HepG2 (cell line): ENCODE measurements around the gene CD7. TPM values are rescaled to one million over a fixed set of nuclear protein-coding genes. Genes with fewer than 3 reads are reported as not detected.

Experiments used
- AGO1 ChIP-seq: fragments of 200-400 bp; formaldehyde crosslinking; IDR thresholded peaks from 2 replicates; pipeline ENCODE4 v1.6.1; 2017; ENCODE audit warnings: mild to moderate bottlenecking, low read depth, low read length, moderate library complexity; ENCODE audit not compliant: poor library complexity, severe bottlenecking
- HMGXB3 ChIP-seq: sonication (generic); formaldehyde crosslinking; IDR thresholded peaks from 2 replicates; pipeline ENCODE4 v1.4.0; 2020; ENCODE audit warnings: missing genetic modification reagents, borderline replicate concordance
- IRF2 ChIP-seq: IDR thresholded peaks from 2 replicates; pipeline ENCODE4 v1.6.1; 2018; ENCODE audit warnings: missing genetic modification reagents, missing compliant biosample characterization
- KDM2A ChIP-seq: sonication (generic); formaldehyde crosslinking; IDR thresholded peaks from 2 replicates; pipeline ENCODE4 v1.4.0; 2020; ENCODE audit warnings: low read depth, missing genetic modification reagents, borderline replicate concordance
- PATZ1 ChIP-seq: sonication (generic); formaldehyde crosslinking; IDR thresholded peaks from 2 replicates; pipeline ENCODE4 v1.4.0; 2020; ENCODE audit warnings: missing genetic modification reagents
- SAP130 ChIP-seq: IDR thresholded peaks from 2 replicates; pipeline ENCODE4 v1.6.1; 2016; ENCODE audit warnings: low read depth
- SOX13 ChIP-seq, 3 experiments: fragments of 450-650 bp in 1 of 3; sonication (generic) in 1 of 3; formaldehyde crosslinking in 1 of 3; IDR thresholded peaks in 2 of 3; conservative IDR thresholded peaks in 1 of 3; 2 replicates each; pipeline versions ENCODE4 v1.5.0 to v1.6.1; 2016 to 2020; ENCODE audit warnings: antibody characterized with exemption in 1 of 3, mild to moderate bottlenecking in 1 of 3, missing compliant biosample characterization in 1 of 3, missing genetic modification reagents in 1 of 3, moderate library complexity in 1 of 3
- ZBTB34 ChIP-seq: sonication (generic); formaldehyde crosslinking; IDR thresholded peaks from 2 replicates; pipeline ENCODE4 v1.8.0; 2022; ENCODE audit warnings: mild to moderate bottlenecking, missing genetic modification reagents
- ZNF205 ChIP-seq: IDR thresholded peaks from 2 replicates; pipeline ENCODE4 v1.6.1; 2018; ENCODE audit warnings: missing biosample characterization, missing genetic modification reagents
- ZNF598 ChIP-seq: sonication (generic); formaldehyde crosslinking; IDR thresholded peaks from 2 replicates; pipeline ENCODE4 v1.5.1; 2020; ENCODE audit warnings: mild to moderate bottlenecking, missing genetic modification reagents, borderline replicate concordance
- ZNF878 ChIP-seq: sonication (generic); formaldehyde crosslinking; IDR thresholded peaks from 2 replicates; pipeline ENCODE4 v1.8.1; 2023; ENCODE audit warnings: mild to moderate bottlenecking, missing genetic modification reagents, moderate library complexity
- ZSCAN20 ChIP-seq: sonication (generic); formaldehyde crosslinking; IDR thresholded peaks from 2 replicates; pipeline ENCODE4 v1.4.0; 2020; ENCODE audit warnings: missing genetic modification reagents, mild to moderate bottlenecking, borderline replicate concordance
- polyA plus RNA-seq, 8 experiments: library from polyadenylated mRNA; depleted of rRNA in 3 of 8; stranded (reverse) in 7 of 8; unstranded in 1 of 8; fragments of >200 nt; fragmentation: Illumina TruSeq in 4 of 8; extraction: Trizol in 4 of 8; gene quantifications; 2 replicates each; pipeline versions ENCODE4 v1.2.1 to v1.2.3, GENCODE V29; 2011 to 2016; ENCODE audit warnings: low read depth in 4 of 8, missing spikeins in 1 of 8, mixed read lengths in 1 of 8; ENCODE audit not compliant: insufficient read depth in 1 of 8
- total RNA-seq, 5 experiments: library from RNA; depleted of rRNA; stranded (reverse); fragments of >200 nt; fragmentation: Illumina TruSeq; extraction: Trizol; gene quantifications; 2 replicates each; pipeline ENCODE4 v1.2.3, GENCODE V29; 2016; ENCODE audit warnings: low read depth in 1 of 5
- TF ChIP-seq, protein P1 (sequence below): sonication (generic); formaldehyde crosslinking; conservative IDR thresholded peaks from 2 replicates; pipeline ENCODE4 v1.4.0; 2020; ENCODE audit warnings: mild to moderate bottlenecking, missing genetic modification reagents, moderate library complexity
- TF ChIP-seq, protein P2 (sequence below): sonication (generic); formaldehyde crosslinking; IDR thresholded peaks from 2 replicates; pipeline ENCODE4 v1.4.0; 2020; ENCODE audit warnings: missing genetic modification reagents

CD7 gene
- total and polyA plus RNA-seq, 2 of the 13 experiments (the other 11 are each of a cell fraction or from before 2014, with no cell fraction given) = 67.6 to 76.4 TPM

DNA sequence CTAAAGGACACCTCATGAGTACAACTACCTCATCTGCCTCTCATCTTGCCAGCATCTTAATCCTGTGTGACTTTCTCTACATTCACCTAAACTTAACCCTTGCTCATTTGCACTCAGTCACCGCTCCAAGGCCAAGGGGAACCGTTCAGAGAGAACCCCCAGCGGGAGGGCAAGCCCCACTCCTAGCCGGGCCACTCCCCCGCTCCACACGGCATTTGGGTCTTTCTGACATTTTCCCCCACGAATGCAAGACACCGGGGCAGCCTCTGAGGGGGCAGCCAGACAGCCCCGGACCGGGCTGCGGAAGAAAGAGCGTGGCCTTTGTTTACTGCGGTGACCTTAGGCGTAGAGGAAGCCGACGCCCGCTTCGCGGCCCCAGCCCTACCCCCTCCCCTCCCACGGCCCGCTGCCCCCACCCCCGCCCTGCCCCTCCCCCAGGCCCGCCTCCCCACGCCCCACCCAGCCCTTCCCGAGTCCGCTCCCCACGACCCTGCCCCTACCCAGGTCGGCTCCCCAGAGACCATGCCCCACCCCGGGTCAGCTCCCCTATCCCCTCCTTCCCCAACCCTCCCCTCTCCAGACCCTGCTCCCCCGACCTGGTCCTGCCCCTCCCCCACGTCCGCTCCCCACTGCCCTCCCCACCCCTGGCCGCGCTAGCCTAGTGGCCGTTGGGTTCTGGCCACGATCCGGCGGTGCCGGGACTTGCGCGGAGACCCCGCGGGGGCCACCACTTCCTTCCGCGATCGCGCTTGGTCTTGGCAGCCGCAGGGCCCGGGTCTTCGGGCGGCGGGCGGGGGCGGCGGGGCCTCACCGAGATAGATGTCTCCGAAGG lies 44.7 kb downstream of the CD7 start (continued):
- TF ChIP-seq SOX13 (IDR thresholded peaks at IDR 0.05) = no peak
- TF ChIP-seq SOX13 (CRISPR knock-in tag; conservative IDR thresholded peaks at IDR 0.05 in 1 of 2, IDR thresholded peaks at IDR 0.05 in 1 of 2) = peak in 1 of 2 experiments; percentile 66; a peak in 1 of 4 replicates
- TF ChIP-seq, protein P1, sequence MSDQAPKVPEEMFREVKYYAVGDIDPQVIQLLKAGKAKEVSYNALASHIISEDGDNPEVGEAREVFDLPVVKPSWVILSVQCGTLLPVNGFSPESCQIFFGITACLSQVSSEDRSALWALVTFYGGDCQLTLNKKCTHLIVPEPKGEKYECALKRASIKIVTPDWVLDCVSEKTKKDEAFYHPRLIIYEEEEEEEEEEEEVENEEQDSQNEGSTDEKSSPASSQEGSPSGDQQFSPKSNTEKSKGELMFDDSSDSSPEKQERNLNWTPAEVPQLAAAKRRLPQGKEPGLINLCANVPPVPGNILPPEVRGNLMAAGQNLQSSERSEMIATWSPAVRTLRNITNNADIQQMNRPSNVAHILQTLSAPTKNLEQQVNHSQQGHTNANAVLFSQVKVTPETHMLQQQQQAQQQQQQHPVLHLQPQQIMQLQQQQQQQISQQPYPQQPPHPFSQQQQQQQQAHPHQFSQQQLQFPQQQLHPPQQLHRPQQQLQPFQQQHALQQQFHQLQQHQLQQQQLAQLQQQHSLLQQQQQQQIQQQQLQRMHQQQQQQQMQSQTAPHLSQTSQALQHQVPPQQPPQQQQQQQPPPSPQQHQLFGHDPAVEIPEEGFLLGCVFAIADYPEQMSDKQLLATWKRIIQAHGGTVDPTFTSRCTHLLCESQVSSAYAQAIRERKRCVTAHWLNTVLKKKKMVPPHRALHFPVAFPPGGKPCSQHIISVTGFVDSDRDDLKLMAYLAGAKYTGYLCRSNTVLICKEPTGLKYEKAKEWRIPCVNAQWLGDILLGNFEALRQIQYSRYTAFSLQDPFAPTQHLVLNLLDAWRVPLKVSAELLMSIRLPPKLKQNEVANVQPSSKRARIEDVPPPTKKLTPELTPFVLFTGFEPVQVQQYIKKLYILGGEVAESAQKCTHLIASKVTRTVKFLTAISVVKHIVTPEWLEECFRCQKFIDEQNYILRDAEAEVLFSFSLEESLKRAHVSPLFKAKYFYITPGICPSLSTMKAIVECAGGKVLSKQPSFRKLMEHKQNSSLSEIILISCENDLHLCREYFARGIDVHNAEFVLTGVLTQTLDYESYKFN = no peak; the same call in 1 of the 2 replicates
- no peak for TF ChIP-seq ZNF205 (CRISPR knock-in tag)
- TF ChIP-seq IRF2 (CRISPR knock-in tag) = no peak
- TF ChIP-seq ZBTB34 (CRISPR knock-in tag) = no peak
- TF ChIP-seq, protein P2, sequence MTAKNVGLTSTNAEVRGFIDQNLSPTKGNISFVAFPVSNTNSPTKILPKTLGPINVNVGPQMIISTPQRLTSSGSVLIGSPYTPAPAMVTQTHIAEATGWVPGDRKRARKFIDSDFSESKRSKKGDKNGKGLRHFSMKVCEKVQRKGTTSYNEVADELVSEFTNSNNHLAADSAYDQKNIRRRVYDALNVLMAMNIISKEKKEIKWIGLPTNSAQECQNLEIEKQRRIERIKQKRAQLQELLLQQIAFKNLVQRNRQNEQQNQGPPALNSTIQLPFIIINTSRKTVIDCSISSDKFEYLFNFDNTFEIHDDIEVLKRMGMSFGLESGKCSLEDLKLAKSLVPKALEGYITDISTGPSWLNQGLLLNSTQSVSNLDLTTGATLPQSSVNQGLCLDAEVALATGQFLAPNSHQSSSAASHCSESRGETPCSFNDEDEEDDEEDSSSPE (CRISPR knock-in tag) = peak; percentile 21; the same call in 1 of the 2 replicates
- 0 out of 2 replicates have a peak, but pooled peaks have one; percentile 18 for TF ChIP-seq HMGXB3
- TF ChIP-seq KDM2A (CRISPR knock-in tag) = no peak
- TF ChIP-seq AGO1 = peak; percentile 96
- TF ChIP-seq SAP130 (CRISPR knock-in tag) = peak; percentile 70
- no peak for TF ChIP-seq ZNF878 (CRISPR knock-in tag)
- TF ChIP-seq ZNF598 (CRISPR knock-in tag) = no peak
- no peak for TF ChIP-seq ZSCAN20 (CRISPR knock-in tag)
- TF ChIP-seq PATZ1 (CRISPR knock-in tag) = peak; percentile 62
